OCI-LY3 (cell line): Measurements from ENCODE around the gene HMGB2.

Source experiments
- CTCF ChIP-seq: fragments of 200-600, 300-600 bp; sonication (generic); IDR thresholded peaks from 2 replicates; pipeline ENCODE4 v1.5.1; 2014; ENCODE audit warnings: antibody characterized with exemption, low read length, low read depth
- EZH2phosphoT487 ChIP-seq: fragments of 200-600 bp; shearing (Covaris generic); IDR thresholded peaks from 2 replicates; pipeline ENCODE4 v1.6.1; 2018; ENCODE audit warnings: antibody characterized with exemption, mixed run types, low read depth

GRCh38 chr4:173381610-173382009 is 47.5 kb upstream of the HMGB2 start:
- TF ChIP-seq CTCF (no peak), EZH2phosphoT487 (no peak)
